HEK293T (cell line): ENCODE measurements around the gene GIPC1.

ENCODE experiments used
- ARNT ChIP-seq: fragments of 450-650 bp; IDR thresholded peaks from 2 replicates; pipeline ENCODE4 v1.6.1; 2017; ENCODE audit warnings: mild to moderate bottlenecking
- BHLHE40 ChIP-seq: fragments of 450-650 bp; IDR thresholded peaks from 2 replicates; pipeline ENCODE4 v1.6.1; 2016; ENCODE audit warnings: mild to moderate bottlenecking, moderate library complexity, borderline replicate concordance
- ELF4 ChIP-seq: fragments of 450-650 bp; IDR thresholded peaks from 2 replicates; pipeline ENCODE4 v1.6.1; 2017; ENCODE audit warnings: antibody characterized with exemption
- FOXA1 ChIP-seq: fragments of 450-650 bp; IDR thresholded peaks from 2 replicates; pipeline ENCODE4 v1.6.1; 2016; ENCODE audit warnings: mild to moderate bottlenecking
- FOXK2 ChIP-seq: fragments of 450-650 bp; IDR thresholded peaks from 2 replicates; pipeline ENCODE4 v1.6.1; 2016; ENCODE audit warnings: mild to moderate bottlenecking
- SUZ12 ChIP-seq: fragments of 450-650 bp; IDR thresholded peaks from 2 replicates; pipeline ENCODE4 v1.6.1; 2016; ENCODE audit warnings: mild to moderate bottlenecking
- TARDBP ChIP-seq: fragments of 450-650 bp; IDR thresholded peaks from 2 replicates; pipeline ENCODE4 v1.6.1; 2016

DNA sequence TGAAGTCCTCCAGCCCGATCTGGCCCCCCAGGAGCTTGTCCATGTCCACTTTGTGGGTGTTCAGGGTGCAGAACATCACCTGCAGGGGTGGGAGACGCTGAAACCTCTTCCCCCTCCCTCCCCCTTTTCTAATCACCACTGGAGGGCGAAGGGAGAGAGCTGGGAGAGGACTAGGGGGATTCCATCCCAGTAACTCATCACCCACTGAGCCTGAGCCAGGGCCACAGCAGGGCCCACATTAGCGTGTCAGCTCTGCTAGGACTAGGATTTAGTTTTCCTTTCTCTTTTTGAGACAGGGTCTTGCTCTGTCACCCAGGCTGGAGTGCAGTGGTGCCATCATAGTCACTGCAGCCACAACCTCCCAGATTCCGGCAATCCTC, 15.2 kb downstream of the GIPC1 start:
- TF ChIP-seq FOXA1: no peak
- no peak for TF ChIP-seq ARNT
- no peak for TF ChIP-seq TARDBP
- TF ChIP-seq BHLHE40: no peak
- TF ChIP-seq ELF4: no peak
- no peak for TF ChIP-seq SUZ12
- no peak for TF ChIP-seq FOXK2
